Activated effector memory CD4-positive, alpha-beta T cell treated with anti-CD3 and anti-CD28 coated beads, Interleukin-2, amount 50 U/mL, for 16 hours (primary cell): ENCODE data around the gene CEP250.

Experiments used
- DNase-seq: peaks from one replicate; pipeline ENCODE4 v3.0.0-alpha.2; 2020

The CEP250 gene

GRCh38 chr20:35563834-35564233, 108.4 kb downstream of the CEP250 start:
- DNase-seq, result peak; percentile 21

DNA sequence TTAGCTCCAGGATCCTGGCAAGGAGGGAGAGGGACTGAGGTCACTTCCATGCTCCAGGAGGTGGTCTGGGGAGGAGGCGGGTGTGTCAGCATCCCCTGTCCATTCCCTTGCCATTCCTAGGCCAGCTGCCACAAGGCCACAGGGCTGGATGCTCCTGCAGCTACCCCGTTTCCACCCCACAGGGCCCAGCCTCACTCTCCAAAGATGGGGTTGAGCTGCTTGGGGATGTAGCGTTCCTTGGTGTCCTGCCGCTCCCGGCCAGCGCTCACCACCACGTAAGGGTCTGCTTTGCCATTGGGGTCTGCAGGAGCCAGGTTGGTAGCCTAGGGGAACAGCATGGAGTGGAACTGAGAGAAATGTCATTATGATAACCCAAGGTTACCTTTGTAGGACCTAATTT, 109.5 kb downstream of the CEP250 start:
- peak; percentile 34 for DNase-seq

- peak; percentile 42 for DNase-seq
Observed at GRCh38 chr20:35568645-35569044, 113.2 kb downstream of the CEP250 start.
